ENCODE results near the gene RIC1.
"Not testable (repeated sequence)": the region's sequence is repeated elsewhere in the genome, so short reads cannot be mapped to it uniquely, and the experiment has no call there.

The RIC1 gene

DNA sequence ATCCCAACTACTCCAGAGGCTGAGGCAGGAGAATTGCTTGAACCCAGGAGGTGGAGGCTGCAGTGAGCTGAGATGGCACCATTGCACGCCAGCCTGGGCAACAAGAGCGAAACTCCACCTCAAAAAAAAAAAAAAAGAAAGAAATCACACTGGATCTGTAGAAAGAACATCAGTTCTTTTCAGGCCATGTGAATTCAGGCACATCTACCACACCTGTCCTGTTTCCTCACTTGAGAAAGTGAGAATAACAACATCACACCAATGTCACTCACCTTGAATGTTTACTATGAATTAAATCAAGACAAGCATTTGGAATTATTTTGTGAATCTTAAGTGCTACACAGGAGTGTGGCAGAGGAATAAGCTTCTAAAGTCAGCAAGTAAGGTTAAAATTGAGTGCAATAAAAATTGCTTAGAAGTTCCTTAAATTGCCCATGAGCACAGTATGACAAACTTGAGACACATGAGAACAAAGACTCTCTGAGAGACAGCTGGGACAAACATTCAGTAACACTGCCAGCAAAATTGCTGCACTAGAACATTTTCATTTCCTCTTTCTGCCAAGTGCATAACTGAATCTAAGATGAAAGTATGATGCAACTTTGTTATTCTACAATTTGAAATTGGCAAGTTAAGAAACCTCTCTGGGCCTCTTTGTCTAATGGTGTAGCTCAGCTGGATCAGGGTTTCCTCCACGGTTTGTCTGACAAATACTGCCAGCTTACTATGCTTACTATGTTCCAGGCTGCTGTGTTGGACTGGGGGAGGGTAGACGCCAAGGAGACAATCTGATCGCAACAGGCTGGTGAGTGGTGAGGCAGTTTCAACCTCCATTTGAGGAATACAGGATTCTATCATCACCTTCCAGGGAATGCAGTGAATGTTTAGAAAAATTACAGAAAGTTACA, 1.9 kb upstream of the RIC1 start:
- peak in 3 of 5 experiments; percentile 19 to 87 (median 20) for DNase-seq

DNA sequence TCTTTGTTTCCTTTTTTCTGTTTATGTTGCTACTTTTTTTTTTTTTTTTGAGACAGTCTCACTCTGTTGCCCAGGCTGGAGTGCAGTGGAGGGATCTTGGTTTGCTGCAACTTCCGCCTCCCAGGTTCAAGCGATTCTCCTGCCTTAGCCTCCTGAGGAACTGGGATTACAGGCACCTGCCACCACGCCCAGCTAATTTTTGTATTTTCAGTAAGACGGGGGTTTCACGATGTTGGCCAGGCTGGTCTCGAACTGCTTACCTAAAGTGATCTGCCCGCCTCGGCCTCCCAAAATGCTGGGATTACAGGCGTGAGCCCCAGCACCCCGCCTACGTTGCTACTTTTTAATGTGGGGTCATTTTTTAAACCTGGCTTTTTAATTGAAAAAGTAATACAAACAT, 1.2 kb upstream of the RIC1 start:
- DNase-seq, result peak in 2 of 5 experiments; percentile 3 to 41

DNA sequence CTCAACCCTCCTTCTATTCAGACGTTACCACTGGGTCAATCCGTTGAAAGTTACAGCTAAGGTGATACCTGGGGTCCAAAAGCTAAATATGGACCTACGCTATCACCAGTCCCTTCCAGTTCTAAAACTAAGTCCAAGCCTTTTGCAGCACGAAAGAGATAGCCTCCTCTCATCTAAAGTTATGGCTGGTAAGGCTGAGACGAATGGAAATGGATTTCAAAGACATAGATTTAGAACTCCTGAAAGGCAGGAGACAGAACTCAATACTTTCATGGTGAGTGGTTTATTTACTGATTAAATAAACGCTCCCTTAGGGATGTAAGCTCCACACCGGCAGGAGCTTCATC, 751 bp upstream of the RIC1 start:
- no peak for DNase-seq

DNA sequence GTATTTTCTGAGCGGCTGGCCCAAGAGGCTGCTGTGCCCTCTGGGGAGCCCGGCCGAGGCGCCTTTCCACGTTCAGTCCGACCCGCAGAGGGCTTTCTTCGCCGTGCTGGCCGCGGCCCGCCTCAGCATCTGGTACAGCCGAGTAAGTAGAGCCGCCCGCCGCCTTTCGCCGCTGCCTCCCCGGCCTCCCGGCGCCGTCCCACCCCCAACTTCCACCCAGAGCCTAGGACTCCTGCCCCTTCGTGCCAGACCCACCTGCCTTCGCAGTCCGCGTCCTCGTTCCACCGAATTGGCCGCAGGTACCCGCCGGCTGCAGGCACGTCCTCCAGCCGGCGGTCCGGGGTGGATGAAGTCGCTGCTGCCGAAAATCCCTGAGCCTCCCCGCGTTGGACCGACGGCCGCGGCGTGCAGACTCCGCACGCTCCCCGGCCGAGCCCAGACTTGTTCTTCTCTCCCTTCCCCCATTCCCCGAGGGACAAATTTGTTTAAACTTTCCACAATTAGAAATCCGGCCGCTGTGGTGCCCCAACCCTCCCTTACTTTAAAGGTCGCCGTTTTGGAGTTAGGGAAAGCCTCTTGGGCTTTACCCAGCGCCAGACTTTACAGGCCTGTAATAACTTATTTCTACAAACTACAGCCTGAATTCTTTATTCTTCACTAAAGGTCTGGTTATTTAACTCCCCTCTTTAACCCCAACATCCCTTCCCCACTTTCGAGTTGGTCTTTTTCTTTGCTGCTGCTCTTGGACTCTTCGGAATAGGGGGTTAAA, 589 bp downstream of the RIC1 start:
- DNase-seq, result peak; percentile 3 to 58 (median 15)

DNA sequence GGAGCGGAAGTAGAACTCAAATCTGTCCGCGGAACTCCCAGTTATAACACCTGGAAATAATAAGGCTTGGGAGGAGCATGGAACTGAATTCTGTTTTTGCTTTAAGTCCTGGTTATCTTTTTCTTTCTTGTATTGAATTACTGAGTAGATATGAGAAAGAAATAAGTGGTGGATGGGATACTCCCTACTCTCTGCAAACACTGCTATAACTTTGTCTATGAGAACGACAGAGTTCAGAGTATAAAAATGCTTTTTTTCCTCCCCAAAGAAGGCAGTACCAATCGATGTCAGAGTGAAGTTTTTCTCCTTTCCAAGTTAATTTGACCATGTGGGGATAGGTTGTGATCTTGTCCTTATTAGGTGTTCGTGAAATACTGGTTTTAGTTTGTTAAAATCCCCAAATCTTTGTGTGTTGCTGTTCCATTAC, 1.2 kb downstream of the RIC1 start:
- DNase-seq, result peak in 2 of 5 experiments; percentile 6 to 53

DNA sequence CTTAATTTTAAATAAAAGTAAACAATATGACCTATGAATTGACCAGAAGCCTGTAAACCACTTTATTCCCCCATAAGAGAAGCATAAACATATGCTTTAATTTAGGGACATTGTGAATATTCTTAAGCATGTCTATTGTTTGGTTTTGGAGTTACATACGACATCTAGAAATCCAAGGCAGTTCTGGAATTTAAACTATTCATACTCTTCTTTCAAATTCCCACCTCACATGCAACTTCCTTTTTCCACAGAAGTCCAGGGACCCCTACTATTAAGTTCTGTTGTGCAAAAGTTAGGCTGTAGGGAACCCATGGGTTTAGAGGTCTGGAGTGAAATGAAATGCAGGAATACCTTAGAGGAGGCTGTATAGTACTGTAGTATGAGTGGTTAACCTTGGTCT, 2.1 kb downstream of the RIC1 start:
- no peak for DNase-seq

DNA sequence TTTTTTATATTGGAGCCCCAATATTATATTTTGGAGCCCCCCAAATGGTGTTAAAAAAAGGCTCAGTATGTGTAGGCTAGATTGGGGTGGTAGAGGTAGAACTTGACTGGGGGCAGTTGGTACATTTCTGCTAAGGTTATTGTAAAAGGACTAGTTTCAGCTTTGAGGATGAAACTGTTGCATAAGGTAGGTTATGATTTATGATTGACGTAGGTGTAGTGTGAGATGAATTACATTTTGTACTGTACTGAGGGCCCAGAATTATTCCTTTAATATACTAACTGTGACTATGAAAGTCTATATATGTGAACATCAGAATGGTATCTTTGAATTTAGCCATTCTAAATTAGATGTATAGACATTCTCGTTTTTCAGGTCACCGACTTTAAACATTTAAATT, 3.6 kb downstream of the RIC1 start:
- DNase-seq, result no peak

DNA sequence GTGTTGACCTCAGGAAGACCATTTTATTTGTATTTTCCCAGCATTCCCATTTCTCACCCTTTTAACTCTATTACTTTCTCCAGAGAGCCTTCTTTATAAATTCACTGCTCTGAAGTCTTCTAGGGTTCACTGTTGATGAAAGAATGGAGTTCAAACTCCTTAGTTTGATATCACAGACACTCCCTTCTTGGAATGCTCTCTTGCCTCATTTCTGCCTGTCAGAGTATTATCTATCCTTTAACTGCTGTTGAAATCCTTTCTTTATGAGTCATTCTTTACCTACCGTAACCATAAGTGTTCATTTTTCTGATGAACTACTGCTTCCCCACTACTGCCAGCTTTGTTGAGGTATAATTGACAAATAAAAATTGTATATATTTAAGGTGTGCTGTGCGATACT, 4.3 kb downstream of the RIC1 start:
- peak in 1 of 5 experiments; percentile 62 for DNase-seq

DNA sequence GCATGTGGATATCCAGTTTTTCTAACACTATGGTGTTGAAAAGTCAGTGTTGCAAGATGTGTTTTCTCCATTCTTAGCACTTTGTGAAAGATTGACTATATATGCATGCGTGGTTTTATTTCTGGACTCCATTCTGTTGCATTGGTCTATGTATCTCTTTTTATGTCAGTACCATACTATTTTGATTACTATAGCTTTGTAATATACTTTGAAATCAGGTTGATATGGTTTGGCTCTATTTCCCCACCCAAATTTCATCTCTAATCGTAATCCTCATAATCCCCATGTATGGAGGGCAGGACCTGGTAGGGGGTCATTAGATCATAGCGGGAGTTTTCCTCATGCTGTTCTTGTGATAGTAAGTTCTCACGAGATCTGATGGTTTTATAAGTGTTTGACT, 6.5 kb downstream of the RIC1 start:
- DNase-seq, result no peak

DNA sequence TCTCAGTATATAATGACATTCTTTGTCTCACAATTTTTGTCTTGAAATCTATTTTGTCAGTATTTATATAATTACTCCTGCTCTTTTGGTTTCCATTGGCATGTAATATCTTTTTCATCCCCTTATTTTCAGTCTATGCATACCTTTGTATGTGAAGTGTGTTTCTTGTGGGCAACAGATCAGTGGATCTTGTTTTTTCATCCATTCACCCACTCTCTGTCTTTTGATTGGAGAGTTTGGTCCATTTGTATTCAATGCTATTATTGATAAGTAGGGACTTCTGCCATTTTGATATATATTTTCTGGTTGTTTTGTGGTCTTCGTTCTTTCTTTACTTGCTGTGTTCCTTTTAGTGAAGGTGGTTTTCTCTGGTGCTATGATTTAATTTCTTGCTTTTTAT, 10.9 kb downstream of the RIC1 start:
- no peak for DNase-seq

DNA sequence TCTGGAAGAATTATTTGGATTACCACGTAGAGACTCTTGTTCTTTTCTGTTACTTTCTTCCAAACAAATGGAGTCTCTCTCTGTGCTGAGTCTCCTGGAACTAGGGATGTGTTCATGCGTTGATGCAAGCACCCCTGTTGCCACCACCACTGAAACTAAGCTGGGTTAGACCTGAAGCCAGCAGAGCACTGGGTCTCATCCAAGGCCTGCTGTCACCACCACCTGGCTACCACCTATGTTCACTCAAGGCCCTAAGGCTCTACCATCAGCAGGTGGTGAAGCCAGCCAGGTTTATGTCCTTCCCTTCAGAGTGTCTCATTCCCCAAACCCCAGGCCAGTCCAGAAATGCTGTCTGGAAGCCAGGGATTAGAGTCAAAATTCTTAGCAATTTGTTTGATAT, 13.3 kb downstream of the RIC1 start:
- DNase-seq, result no peak

DNA sequence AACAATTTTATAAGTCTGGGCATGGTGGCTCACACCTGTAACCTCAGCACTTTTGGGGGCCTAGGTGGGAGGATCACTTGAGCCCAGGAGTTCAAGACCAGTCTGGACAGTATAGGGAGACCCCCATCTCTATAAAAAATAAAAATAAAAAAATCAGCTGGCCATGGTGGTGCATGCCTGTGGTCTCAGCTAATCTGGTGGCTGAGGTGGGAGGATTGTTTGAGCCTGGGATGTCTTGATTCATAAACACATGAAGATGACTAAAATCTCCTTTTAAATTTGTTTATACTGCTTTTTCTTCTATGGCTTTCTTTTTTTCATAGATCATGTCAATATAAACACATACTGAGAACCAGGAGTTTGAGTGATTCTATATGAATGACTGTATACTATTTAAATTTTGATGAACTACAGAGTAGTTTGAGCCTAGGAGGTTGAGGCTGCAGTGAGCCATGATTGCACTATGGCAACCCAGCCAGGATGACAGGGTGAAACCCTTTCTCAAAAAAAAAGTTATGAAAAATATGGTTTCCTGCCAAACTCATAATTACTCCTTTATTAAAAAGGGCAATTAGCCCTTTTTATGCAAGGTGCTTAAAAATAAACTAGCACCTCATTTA, 14.2 kb downstream of the RIC1 start:
- peak in 1 of 5 experiments; percentile 18 for DNase-seq

DNA sequence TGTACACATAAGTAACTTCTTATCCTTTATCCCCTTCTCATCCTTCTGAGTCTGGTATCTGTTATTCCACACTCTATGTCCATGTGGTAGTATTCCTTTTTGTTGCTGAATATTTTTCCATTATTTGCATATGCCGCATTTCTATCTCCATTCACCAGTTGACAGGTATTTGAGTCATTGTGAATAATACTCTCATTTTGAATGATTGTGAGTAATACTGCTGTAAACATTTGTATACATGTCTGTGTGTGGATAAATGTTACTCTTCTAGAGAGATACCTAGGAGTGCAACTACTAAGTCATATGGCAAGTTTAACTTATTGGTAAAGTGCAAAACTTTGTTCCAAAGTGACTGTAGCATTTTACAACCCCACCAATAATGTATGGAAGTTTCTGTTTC, 15.6 kb downstream of the RIC1 start:
- peak in 1 of 5 experiments; percentile 14 for DNase-seq

DNA sequence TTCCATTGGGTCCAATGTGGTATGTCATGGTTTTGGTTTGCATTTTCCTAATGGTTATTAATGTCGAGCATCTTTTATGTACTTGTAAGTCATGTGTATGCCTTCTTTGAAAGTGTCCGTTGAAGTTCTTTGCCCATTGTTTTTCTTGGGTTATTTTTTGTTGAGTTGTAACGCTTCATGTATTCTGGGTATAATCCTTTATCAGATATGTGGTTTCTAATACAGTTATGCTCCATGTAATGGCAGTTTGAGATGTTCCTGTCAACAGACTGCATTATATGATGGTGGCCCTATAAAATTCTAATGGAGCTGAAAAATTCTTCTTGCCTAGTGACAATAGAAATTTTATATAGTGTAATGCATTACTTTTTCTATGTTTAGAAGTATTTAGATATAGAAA, 17.2 kb downstream of the RIC1 start:
- no peak for DNase-seq

DNA sequence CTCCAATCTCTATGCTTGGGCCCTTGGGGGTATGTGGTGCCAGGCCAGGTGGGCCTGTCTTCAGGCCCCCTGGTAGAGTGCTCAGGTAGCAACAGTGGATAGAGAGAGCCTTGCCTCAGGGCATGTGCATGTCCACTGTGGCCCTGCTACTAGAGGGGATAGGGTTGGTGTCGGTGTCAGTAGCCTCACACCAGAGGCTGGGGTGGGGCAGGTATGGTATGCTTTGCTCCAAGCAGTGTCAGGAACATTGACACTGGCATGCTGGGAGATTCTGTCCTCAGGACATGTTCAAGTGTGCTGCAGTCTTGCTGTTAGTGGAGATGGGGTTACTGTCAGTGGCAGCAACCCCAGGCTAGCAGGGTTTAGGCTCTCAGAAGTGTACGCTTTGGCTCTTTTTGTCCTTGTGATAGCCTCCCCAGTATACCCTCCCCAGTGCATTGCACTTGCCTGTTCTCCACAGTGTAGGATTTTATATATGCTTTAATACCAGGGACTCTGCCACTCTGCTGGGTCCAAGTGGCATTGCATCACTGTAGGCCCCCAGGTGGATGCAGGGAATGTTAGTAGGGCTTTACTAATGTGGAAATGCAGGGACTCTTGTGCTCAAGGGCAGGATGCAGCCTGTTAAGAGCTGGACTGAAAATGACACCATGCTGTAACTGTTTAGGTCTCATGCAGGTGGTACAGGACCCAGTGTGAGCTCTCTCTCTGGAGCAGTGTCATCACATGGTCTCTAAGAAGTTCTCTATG, 21.6 kb downstream of the RIC1 start:
- no peak for DNase-seq

DNA sequence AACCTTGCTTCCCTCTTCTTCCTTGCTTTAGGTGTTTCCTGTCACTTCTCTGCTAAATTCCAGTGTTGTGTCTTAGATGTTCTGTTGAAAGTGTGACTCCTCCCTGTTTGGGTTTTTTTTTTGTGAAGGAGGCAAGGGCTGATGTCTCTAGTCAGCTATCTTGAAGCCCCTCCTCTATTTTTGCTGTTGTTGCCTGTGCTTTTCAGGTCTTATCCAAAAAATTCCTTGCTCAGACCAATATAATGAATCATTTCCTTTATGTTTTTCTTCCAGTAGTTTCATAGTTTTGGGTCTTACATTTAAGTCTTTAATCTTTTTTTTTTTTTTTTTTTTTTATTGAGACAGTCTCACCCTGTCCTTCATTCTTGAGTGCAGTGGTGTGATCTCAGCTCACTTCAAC, 22.3 kb downstream of the RIC1 start:
- DNase-seq, result no peak

DNA sequence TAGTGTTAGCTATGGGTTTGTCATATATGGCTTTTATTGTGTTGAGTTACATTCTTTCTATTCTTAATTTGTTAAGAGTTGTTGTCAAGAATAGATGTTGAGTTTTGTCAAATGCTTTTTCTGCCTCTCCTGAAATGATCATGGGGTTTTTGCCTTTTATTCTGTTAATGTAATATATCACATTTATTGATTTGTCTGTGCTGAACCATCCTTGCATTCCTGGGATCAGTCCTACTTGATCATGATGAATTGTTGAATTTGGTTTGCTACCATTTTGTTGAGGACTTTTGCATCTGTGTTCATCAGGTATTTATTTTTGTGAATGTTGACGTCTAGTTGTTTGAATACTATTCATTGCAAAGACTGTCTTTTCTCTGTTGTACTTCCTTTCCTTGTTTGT, 23.9 kb downstream of the RIC1 start:
- DNase-seq, result peak in 1 of 5 experiments; percentile 38

DNA sequence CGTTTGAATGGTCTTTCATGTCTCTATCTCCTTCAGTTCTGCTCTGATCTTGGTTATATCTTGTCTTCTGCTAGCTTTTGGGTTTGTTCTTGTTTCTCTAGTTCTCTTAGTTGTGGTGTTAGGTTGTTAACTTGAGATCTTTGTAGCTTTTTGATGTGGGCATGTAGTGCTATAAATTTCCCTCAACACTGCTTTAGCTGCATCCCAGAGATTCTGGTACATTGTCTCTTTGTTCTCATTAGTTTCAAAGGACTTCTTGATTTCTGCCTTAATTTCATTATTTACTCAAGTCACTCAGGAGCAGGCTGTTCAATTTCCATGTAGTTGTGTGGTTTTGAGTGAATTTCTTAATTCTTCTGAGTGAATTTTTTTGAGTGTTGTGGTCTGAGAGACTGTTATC, 33.9 kb downstream of the RIC1 start:
- DNase-seq, result not testable (repeated sequence)

DNA sequence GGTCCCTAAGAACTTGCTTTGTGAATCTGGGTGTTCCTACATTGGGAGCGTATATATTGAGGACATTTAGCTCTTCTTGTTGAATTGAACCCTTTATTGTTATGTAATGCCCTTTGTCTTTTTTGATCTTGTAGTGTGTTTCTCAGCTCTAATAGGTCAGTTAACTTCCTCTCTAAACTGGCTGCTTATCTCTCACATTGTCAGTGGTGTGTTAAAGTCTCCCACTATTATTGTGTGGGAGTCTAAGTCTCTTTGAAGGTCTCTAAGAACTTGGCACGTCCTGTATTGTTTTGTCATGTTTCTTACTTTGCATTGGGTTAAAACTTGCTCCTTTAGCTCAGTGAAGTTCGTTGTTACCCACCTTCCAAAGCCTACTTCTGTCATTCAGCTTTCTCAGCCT, 36.2 kb downstream of the RIC1 start:
- no peak for DNase-seq

DNA sequence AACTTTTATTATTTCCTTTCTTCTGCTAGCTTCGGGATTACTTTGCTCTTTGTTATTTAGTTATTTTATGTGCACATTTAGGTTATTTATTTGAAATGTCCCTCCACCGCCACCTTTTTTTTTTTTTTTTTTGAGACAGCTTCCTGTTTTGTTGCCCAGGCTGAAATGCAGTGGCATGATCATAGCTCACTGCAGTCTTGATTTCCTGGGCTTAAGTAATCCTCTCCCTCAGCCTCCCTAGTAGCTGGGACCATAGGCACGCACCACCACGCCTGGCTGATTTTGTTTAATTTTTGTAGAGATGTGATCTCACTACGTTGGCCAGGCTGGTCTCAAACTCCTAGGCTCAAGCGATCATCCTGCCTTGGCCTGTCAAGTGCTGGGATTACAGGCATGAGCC, 38.5 kb downstream of the RIC1 start:
- no peak for DNase-seq

DNA sequence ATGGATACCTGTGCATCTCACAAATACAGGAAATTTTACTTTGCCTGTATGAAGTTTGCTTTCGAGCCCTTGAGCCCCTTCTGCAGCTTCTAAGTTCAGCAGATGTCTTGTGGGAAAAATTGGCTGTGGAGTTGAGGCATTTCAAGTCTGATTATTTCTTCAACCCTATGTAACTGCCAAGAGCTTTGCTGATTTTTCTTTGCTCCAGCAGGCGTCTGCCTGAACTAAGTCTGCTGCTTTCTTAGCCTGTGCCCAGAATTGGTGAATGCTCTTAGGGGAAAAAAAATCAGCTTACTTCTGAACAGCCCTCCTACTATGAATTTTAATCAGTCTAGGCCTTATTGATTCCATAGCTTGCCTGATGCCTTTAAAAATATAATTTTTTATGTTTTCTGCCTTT, 41.2 kb downstream of the RIC1 start:
- no peak for DNase-seq

DNA sequence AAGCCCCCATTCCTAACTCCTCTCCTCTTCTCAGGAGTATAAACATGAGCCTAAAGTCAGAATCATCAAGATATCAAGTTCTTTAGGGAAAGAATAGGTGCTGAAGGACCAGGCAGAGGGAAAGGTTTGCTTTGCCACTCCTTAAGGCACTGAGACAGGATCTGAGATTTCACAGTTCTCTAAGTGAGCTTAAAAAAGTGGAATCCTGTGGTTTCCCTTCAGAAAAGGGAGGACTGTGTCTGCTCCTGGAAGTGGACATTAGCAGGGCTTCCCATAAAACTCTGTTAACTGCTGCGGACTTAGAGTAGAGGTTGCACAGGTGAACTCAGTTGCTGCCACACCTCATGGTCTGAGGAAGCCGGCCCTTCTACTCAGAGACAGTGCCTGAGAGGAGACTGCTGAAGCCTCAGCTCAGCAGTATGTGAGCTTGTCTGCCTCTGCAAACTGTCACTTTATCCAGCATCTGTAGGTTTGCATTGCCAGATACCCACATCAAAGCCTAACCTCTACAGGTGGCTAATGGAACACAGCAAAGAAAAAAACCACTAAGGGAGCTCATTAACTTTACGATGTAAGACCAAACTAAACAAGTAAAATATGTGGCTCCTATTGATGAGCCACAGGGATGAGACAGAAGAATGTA, 42.9 kb downstream of the RIC1 start:
- peak in 3 of 5 experiments; percentile 5 to 74 (median 15) for DNase-seq

Measured in T-helper 2 cell (primary cell).